Astrocyte of the spinal cord (primary cell): ENCODE data around the gene AJAP1.

Source experiments
- DNase-seq: peaks from one replicate; pipeline ENCODE4 v3.0.0; 2011; ENCODE audit warnings: low read depth, low spot score
- H3K4me3 ChIP-seq: 2 replicates; pipeline ENCODE4 v1.5.1; 2011; ENCODE audit warnings: low read depth, mild to moderate bottlenecking, low read length, moderate library complexity
- in situ Hi-C: cut with HindIII; loops from 2 replicates; pipeline ENCODE4 v1.10.0; 2017; ENCODE audit warnings: low sequenced_read_pairs
- TF ChIP-seq, protein P1 (sequence below): IDR thresholded peaks from 2 replicates; pipeline ENCODE4 v1.5.1; 2012; ENCODE audit warnings: low read depth, mild to moderate bottlenecking, low read length, inconsistent platforms

The AJAP1 gene

DNA sequence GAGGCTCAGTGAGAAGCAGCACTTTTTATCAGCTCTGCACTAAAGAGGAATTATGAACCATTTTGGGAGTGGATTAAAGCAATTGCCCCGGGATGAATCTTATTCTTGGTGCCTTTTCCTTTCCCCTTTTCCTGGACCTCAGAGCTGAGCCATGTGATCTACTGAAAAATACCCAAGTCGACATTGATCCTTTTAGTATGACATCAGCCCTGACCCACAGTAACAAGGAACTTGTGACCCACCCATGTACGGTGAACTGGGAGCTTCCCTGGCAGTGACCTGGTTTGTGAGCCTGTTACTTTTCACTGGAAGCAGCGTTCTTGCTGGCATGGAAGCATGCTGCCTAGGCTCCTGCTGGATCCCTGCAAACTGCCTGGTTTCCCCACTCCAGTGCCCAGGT lies 15.9 kb downstream of the AJAP1 start:
- TF ChIP-seq, protein P1, sequence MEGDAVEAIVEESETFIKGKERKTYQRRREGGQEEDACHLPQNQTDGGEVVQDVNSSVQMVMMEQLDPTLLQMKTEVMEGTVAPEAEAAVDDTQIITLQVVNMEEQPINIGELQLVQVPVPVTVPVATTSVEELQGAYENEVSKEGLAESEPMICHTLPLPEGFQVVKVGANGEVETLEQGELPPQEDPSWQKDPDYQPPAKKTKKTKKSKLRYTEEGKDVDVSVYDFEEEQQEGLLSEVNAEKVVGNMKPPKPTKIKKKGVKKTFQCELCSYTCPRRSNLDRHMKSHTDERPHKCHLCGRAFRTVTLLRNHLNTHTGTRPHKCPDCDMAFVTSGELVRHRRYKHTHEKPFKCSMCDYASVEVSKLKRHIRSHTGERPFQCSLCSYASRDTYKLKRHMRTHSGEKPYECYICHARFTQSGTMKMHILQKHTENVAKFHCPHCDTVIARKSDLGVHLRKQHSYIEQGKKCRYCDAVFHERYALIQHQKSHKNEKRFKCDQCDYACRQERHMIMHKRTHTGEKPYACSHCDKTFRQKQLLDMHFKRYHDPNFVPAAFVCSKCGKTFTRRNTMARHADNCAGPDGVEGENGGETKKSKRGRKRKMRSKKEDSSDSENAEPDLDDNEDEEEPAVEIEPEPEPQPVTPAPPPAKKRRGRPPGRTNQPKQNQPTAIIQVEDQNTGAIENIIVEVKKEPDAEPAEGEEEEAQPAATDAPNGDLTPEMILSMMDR = no peak
- no peak for DNase-seq
- H3K4me3 ChIP-seq = no peak overlapping the region
- in situ Hi-C loops = no loop called here

DNA sequence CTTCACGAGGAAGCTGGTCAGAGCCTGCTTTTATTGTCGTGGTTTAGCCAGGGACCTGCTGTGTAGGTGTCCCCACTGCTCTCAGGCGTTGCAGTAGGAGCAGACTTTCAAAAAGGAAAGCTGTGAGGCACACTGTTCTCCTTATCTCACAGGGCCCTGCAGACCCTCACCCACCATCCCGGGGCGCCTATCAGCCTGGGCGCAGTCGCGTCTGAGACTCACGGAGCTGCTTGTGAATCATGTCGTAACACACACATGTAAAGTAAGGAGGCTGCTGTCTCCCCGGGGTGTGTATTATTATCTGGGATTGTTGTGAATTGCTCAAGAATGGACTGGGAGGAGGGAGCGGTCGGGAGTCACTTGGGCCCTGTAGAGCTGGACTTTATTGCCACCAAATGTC lies 17.4 kb downstream of the AJAP1 start:
- in situ Hi-C loops = no loop called here
- DNase-seq = no peak
- H3K4me3 ChIP-seq = no peak overlapping the region
- TF ChIP-seq, protein P1 = no peak

DNA sequence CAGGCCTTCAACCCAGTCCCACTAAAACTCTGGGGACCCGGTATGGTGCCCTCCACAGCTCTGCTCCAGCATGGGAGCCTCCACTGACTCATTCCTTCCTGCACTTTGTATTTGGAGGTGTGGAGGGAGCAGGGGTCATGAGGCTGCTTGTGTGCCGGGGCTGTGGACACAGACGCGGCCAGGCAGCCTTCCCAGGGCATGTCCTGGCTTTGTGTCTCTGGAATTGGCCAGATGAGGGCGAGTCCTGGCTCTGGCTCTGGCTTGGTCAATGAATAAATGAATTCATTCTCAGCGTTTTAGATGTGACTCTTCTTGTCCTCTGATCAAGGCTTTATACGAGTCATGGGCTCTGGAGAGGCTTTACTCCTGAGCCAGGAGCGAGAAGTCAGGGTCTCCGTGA lies 19.1 kb downstream of the AJAP1 start:
- no peak overlapping the region for H3K4me3 ChIP-seq
- TF ChIP-seq, protein P1 = no peak
- in situ Hi-C loops = no loop called here
- no peak for DNase-seq

DNA sequence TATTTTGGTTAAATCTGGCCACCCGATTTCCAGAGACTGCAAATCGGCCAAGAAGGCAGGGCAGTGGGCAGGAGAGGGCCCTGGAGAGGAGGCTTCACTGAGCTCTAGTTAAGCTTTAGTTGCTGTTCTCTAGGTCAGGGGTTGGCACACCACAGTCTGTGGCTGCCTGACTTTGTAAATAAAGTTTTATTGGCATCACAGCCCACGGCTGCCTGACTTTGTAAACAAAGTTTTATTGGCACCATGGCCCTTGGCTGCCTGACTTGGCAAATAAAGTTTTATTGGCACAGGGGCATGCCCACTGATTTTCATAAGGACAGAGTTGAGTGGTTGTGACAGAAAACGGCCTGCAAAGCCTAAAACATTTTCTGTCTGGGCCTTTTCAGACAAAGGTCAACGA lies 19.7 kb downstream of the AJAP1 start:
- TF ChIP-seq, protein P1 = no peak
- in situ Hi-C loops = no loop called here
- no peak for DNase-seq
- no peak overlapping the region for H3K4me3 ChIP-seq

DNA sequence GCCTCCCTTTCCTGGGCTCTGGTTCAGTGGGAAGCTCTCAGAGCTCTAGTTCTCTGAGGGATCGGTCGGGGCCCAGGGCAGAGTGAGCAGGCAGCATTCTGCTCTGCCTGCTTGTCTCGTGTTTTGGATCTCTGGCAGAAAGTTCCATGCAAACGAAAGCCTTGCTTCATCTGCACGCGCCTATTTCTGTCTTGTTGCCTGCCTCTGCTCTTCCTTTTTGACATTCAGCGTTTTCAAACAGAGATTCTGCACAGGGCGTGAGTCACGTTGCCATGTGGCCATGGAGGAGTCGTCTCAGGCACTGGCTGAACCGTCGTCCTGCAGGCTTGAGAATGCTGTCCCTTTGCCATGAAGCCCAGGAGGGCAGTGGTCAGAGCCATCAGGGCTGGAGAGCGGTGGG lies 20.3 kb downstream of the AJAP1 start:
- in situ Hi-C loops = no loop called here
- no peak for DNase-seq
- H3K4me3 ChIP-seq = no peak overlapping the region
- TF ChIP-seq, protein P1 = no peak

DNA sequence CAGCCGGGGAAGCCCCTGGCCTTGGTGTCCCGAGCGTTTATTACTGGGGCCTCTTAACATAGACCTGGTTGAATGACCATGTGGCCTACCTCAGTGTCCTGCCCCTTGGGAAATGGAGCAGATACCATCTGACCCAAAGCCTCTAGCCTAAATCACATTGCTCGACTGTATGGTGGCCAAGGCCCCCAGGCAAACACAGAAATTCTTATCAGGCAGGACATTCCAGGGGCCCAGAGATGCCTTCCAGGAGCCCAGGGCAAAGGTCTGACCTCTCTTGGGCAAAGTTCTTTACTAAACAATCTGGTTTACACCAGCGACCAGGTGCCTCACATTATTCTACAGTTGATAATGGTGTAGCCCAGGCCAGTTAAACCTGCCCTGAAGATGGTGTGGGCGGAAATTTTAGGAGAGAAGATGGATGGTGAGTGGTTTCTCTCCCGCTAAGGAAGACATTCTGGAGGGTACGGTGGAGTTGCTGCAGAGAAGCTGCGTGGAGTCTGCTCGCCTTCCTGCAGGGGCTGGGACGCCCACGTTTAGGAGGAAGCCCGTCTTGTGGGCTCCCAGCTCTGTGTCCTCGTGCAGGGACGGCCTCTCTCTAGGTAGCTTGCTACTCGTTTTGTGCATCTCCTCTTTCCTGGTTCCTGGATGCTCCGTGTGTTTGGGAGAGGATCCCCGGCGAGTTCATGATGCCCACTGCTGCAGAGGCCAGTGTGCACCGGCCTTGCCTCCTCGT lies 21.2 kb downstream of the AJAP1 start:
- TF ChIP-seq, protein P1 = no peak
- in situ Hi-C loops = no loop called here
- H3K4me3 ChIP-seq = no peak overlapping the region
- DNase-seq = no peak

DNA sequence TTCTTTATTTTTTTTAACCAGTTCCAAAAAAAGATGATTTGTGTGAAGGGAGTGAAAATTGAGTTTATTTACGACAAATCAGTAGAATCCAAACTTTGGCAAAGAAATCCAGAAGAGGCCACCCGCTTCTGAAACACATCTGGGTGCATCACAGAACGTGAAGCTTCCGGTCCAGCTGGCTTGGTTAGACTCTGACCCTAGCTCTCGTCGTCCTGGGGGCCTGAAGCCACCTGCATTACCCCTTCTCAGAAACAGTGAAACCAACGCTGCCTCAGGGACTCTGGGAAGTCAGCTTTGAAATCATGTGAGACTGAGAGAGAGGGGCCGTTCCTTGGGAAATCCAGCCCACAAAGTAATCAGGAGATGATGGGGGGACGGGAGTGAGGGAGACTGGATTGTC lies 21.8 kb downstream of the AJAP1 start:
- DNase-seq = no peak
- H3K4me3 ChIP-seq = no peak overlapping the region
- TF ChIP-seq, protein P1 = no peak
- in situ Hi-C loops = no loop called here
